Fibroblast of lung (primary cell): ENCODE results near the gene SLC22A12. TPM values are rescaled to one million over a fixed set of nuclear protein-coding genes. Genes with fewer than 3 reads are reported as not detected.

Experiments used
- DNase-seq, 2 donors: peaks; one replicate each; pipeline versions ENCODE4 v3.0.0 to v3.0.0-alpha.2; 2010; ENCODE audit warnings: low read depth in 2 of 2
- H2AFZ ChIP-seq: 2 replicates; pipeline ENCODE4 v1.5.1; 2012; ENCODE audit warnings: low read length, control low read depth, inconsistent platforms
- H3K27ac ChIP-seq: 2 replicates; pipeline ENCODE4 v1.5.1; 2011; ENCODE audit warnings: low read length, control low read depth; ENCODE audit not compliant: insufficient read depth
- H3K27me3 ChIP-seq: 2 replicates; pipeline ENCODE4 v1.5.1; 2011; ENCODE audit warnings: mild to moderate bottlenecking, low read length; ENCODE audit not compliant: control insufficient read depth, insufficient read depth
- H3K36me3 ChIP-seq: 2 replicates; pipeline ENCODE4 v1.5.1; 2011; ENCODE audit warnings: low read length; ENCODE audit not compliant: control insufficient read depth, insufficient read depth
- H3K4me1 ChIP-seq: 2 replicates; pipeline ENCODE4 v1.5.1; 2011; ENCODE audit warnings: low read length; ENCODE audit not compliant: control insufficient read depth, insufficient read depth; ENCODE audit errors: extremely low read depth
- H3K4me2 ChIP-seq: 2 replicates; pipeline ENCODE4 v1.5.1; 2011; ENCODE audit warnings: low read length, control low read depth; ENCODE audit not compliant: insufficient read depth; ENCODE audit errors: extremely low read depth
- H3K4me3 ChIP-seq, 4 experiments: fragments of 200-600 bp in 1 of 4; sonication (generic) in 1 of 4; replicated peaks in 1 of 4; 2 replicates each; pipeline ENCODE4 v1.5.1; 2011 to 2016; ENCODE audit warnings: low read length in 4 of 4, low read depth in 3 of 4, mild to moderate bottlenecking in 3 of 4, control low read depth in 2 of 4, inconsistent platforms in 1 of 4, mixed read lengths in 1 of 4; ENCODE audit not compliant: insufficient read depth in 1 of 4; ENCODE audit errors: control extremely low read depth in 1 of 4
- H3K79me2 ChIP-seq: 2 replicates; pipeline ENCODE4 v1.5.1; 2012; ENCODE audit warnings: mild to moderate bottlenecking, low read length, inconsistent platforms; ENCODE audit not compliant: control insufficient read depth, insufficient read depth
- H3K9ac ChIP-seq: 2 replicates; pipeline ENCODE4 v1.5.1; 2011; ENCODE audit warnings: mild to moderate bottlenecking, low read length, control low read depth; ENCODE audit not compliant: insufficient read depth
- H3K9me3 ChIP-seq: 2 replicates; pipeline ENCODE4 v1.5.1; 2012; ENCODE audit warnings: low read depth, low read length; ENCODE audit not compliant: control insufficient read depth, insufficient read depth
- H4K20me1 ChIP-seq: 2 replicates; pipeline ENCODE4 v1.5.1; 2011; ENCODE audit warnings: low read length; ENCODE audit not compliant: control insufficient read depth, insufficient read depth; ENCODE audit errors: extremely low read depth
- CTCF ChIP-seq, 2 donors: IDR thresholded peaks in 1 of 2; conservative IDR thresholded peaks in 1 of 2; 1 replicate in 1 of 2; 2 replicates in 1 of 2; pipeline ENCODE4 v1.5.1; 2011 to 2012; ENCODE audit warnings: low read length in 2 of 2, control low read depth in 1 of 2, inconsistent platforms in 1 of 2, low read depth in 1 of 2, mild to moderate bottlenecking in 1 of 2
- EZH2 ChIP-seq: IDR thresholded peaks from 2 replicates; pipeline ENCODE4 v1.5.1; 2012; ENCODE audit warnings: low read length, control low read depth, mild to moderate bottlenecking; ENCODE audit errors: missing control alignments
- polyA plus RNA-seq, 2 donors: library from polyadenylated mRNA; depleted of rRNA in 1 of 2; stranded (reverse) in 1 of 2; unstranded in 1 of 2; fragments of >200 nt; gene quantifications; 2 replicates each; pipeline ENCODE4 v1.2.1, GENCODE V29; 2011 to 2012; ENCODE audit warnings: missing spikeins in 1 of 2
- total RNA-seq: library from RNA; depleted of rRNA; stranded (reverse); fragments of >200 nt; gene quantifications from 2 replicates; pipeline ENCODE4 v1.2.1, GENCODE V29; 2014

SLC22A12 gene
- total and polyA plus RNA-seq, 2 donors (not counting 1 experiment from before 2014, with no cell fraction given) = not detected

DNA sequence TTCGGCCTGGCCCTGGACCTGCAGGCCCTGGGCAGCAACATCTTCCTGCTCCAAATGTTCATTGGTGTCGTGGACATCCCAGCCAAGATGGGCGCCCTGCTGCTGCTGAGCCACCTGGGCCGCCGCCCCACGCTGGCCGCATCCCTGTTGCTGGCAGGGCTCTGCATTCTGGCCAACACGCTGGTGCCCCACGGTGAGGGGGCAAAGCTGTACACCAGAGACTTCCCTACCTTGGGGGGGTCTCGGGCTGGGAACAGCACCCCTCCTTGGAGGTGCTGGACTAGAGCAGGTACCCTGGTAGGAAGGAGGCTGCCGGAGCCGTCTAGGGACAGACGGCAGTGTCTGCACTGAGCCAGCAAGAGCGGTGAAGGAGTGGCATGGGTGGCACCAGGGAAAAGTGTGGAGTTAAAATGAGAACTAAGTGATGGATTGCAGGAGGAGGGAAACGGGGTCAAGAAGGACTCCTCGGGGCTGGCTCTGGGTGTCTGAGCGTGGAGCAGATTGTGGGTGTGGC lies 8.7 kb downstream of the SLC22A12 start:
- Histone ChIP-seq H3K4me2 (no peak overlapping the region), H3K4me3 (no peak overlapping the region), H3K27me3 (no peaks in the 10 kb centered on the region), H4K20me1 (peaks cover 2% of the 10 kb centered on the region), H2AFZ (no peak overlapping the region), H3K36me3 (no peaks in the 10 kb centered on the region), H3K27ac (no peak overlapping the region), H3K4me1 (no peaks in the 10 kb centered on the region), H3K79me2 (no peaks in the 10 kb centered on the region), H3K9me3 (no peaks in the 10 kb centered on the region), H3K9ac (no peak overlapping the region)
- TF ChIP-seq CTCF (conservative IDR thresholded peaks at IDR 0.05 in 1 of 2, IDR thresholded peaks at IDR 0.05 in 1 of 2; ENCODE audit: low read depth in 1 of 2, low read length in 2 of 2) (no peak), EZH2 (no peak)
- DNase-seq = no peak

DNA sequence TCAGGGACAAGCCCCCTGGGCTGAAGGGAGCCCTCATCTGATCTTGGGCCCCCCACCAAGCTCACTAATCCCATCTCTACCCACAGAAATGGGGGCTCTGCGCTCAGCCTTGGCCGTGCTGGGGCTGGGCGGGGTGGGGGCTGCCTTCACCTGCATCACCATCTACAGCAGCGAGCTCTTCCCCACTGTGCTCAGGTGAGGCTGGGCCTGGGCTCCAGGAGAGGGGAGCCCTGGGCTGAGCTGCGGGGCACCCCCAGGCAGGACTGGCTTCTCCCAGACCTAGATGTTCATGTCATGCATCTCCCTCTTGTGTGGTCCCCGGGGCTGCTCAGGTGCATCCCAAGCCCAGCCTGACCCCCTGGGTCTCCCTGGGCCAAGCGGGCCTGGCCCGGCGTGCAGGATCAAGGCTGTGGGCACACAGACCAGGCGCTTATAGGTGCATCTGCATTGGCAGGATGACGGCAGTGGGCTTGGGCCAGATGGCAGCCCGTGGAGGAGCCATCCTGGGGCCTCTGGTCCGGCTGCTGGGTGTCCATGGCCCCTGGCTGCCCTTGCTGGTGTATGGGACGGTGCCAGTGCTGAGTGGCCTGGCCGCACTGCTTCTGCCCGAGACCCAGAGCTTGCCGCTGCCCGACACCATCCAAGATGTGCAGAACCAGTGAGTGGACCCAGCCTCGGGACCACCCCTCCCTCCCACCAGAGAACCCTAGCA lies 9.4 kb downstream of the SLC22A12 start:
- H3K9ac ChIP-seq = no peak overlapping the region
- TF ChIP-seq EZH2 (no peak), CTCF (conservative IDR thresholded peaks at IDR 0.05 in 1 of 2, IDR thresholded peaks at IDR 0.05 in 1 of 2; ENCODE audit: low read depth in 1 of 2, low read length in 2 of 2) (no peak)
- no peaks in the 10 kb centered on the region for H3K4me1 ChIP-seq
- no peaks in the 10 kb centered on the region for H3K9me3 ChIP-seq
- no peak overlapping the region for H2AFZ ChIP-seq
- peaks cover 2% of the 10 kb centered on the region for H4K20me1 ChIP-seq
- no peak for DNase-seq
- no peaks in the 10 kb centered on the region for H3K27me3 ChIP-seq
- no peak overlapping the region for H3K27ac ChIP-seq
- no peak overlapping the region for H3K4me3 ChIP-seq
- H3K36me3 ChIP-seq = no peaks in the 10 kb centered on the region
- H3K79me2 ChIP-seq = no peaks in the 10 kb centered on the region
- H3K4me2 ChIP-seq = no peak overlapping the region

DNA sequence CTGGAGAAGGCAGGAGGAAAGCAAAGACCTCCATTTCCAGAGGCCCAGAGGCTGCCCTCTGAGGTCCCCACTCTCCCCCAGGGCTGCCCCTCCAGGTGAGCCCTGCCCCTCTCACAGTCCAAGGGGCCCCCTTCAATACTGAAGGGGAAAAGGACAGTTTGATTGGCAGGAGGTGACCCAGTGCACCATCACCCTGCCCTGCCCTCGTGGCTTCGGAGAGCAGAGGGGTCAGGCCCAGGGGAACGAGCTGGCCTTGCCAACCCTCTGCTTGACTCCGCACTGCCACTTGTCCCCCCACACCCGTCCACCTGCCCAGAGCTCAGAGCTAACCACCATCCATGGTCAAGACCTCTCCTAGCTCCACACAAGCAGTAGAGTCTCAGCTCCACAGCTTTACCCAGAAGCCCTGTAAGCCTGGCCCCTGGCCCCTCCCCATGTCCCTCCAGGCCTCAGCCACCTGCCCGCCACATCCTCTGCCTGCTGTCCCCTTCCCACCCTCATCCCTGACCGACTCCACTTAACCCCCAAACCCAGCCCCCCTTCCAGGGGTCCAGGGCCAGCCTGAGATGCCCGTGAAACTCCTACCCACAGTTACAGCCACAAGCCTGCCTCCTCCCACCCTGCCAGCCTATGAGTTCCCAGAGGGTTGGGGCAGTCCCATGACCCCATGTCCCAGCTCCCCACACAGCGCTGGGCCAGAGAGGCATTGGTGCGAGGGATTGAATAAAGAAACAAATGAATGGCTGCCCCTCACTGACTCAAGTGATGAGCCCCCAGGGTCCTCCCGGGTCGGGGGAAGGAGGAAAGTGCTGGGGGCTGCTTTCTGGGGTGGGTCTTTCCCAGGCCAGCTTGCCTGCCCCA lies 10.8 kb downstream of the SLC22A12 start:
- H3K4me1 ChIP-seq = no peaks in the 10 kb centered on the region

More for the DNA sequence above, 10.8 kb downstream of the SLC22A12 start:
- Histone ChIP-seq H3K27me3 (no peaks in the 10 kb centered on the region), H4K20me1 (peaks cover 2% of the 10 kb centered on the region), H3K4me3 (no peak overlapping the region), H3K27ac (no peak overlapping the region), H3K9me3 (no peaks in the 10 kb centered on the region), H3K4me2 (no peak overlapping the region), H3K9ac (no peak overlapping the region), H3K36me3 (no peaks in the 10 kb centered on the region), H2AFZ (no peak overlapping the region), H3K79me2 (no peaks in the 10 kb centered on the region)
- no peak for TF ChIP-seq CTCF (conservative IDR thresholded peaks at IDR 0.05 in 1 of 2, IDR thresholded peaks at IDR 0.05 in 1 of 2; ENCODE audit: low read depth in 1 of 2, low read length in 2 of 2)
- no peak for TF ChIP-seq EZH2
- no peak for DNase-seq
